Measurements from ENCODE around the gene MAMDC2. TPM values are rescaled to one million over a fixed set of nuclear protein-coding genes. Genes with fewer than 3 reads are reported as not detected.

MAMDC2 gene
- total RNA-seq, 1 experiment from 2014 or later: 4.6 TPM

DNA sequence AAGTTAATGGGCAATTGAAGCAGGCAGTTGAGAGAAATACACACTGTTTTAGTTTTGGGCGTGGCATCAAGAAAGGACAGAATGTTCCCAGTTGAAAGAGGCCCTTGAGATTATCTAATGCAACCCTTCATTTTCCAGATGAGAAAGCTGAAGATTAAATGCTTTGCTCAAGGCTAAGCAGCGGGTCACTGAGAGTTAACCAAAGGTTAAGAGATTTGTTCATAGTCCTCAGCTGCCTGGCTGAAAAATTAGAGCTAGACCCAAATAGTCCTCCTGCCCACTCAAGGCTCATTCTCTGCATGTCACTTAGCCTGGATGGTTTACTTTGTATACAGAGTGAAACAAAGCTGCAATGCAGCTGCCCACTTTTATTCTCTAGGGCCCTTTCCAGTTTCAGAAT, 46.7 kb upstream of the MAMDC2 start:
- Histone ChIP-seq H2BK15ac (ENCODE audit: low read depth, low read length) (no peak overlapping the region), H3K56ac (ENCODE audit: insufficient read length, low read depth, low read length) (no peak overlapping the region), H2BK12ac (ENCODE audit: insufficient read length, low read depth, low read length) (no peak overlapping the region), H3K14ac (ENCODE audit: insufficient read depth, low read length) (no peak overlapping the region), H3K27ac (ENCODE audit: insufficient read length, low read depth, low read length) (no peak overlapping the region), H3K4me2 (ENCODE audit: insufficient read depth, insufficient read length, low read length) (no peak overlapping the region), H3K9me3 (ENCODE audit: control insufficient read depth, low read depth, low read length) (no peaks in the 10 kb centered on the region), H3K79me1 (ENCODE audit: insufficient read depth, low read depth, low read length, poor library complexity, severe bottlenecking) (no peaks in the 10 kb centered on the region), H2BK5ac (ENCODE audit: insufficient read length, low read length) (no peak overlapping the region), H3T11ph (ENCODE audit: low read length) (no peak overlapping the region), H4K5ac (ENCODE audit: insufficient read length, low read depth, low read length) (no peak overlapping the region), H3K4ac (ENCODE audit: low read depth, low read length) (no peak overlapping the region), H4K8ac (replicated peaks; ENCODE audit: insufficient read length, low read depth, low read length) (no peak overlapping the region), H2BK20ac (ENCODE audit: low read depth, low read length, poor library complexity, severe bottlenecking) (no peak overlapping the region), H3K18ac (ENCODE audit: insufficient read length, low read depth, low read length) (no peak overlapping the region), H2AFZ (ENCODE audit: low read length) (no peak overlapping the region), H4K91ac (ENCODE audit: insufficient read length, low read depth, low read length) (no peak overlapping the region), H3K23ac (ENCODE audit: insufficient read length, low read depth, low read length) (no peak overlapping the region), H3K9ac (ENCODE audit: extremely low read depth, insufficient read length, low read length) (no peak overlapping the region), H3K23me2 (ENCODE audit: insufficient read length, low read depth, low read length, poor library complexity, severe bottlenecking) (no peaks in the 10 kb centered on the region), H2BK120ac (ENCODE audit: low read depth, low read length, poor library complexity, severe bottlenecking) (no peak overlapping the region), H4K20me1 (ENCODE audit: control insufficient read depth, insufficient read depth, insufficient read length) (no peaks in the 10 kb centered on the region), H2AK5ac (ENCODE audit: insufficient read length, low read length) (no peak overlapping the region), H3K79me2 (ENCODE audit: insufficient read depth, low read length) (no peaks in the 10 kb centered on the region), H3K27me3 (ENCODE audit: insufficient read depth, low read length) (no peaks in the 10 kb centered on the region), H3K4me1 (ENCODE audit: insufficient read depth, low read length) (peaks cover 8% of the 10 kb centered on the region; the same call in 1 of the 2 replicates)
- Mint-ChIP-seq H3K27me3 (ENCODE audit: low read depth) (no peaks in the 10 kb centered on the region), H3K4me1 (peaks cover 11 to 18% of the 10 kb centered on the region in 2 experiments), H3K36me3 (ENCODE audit: insufficient read depth in 1 of 3, low read depth in 3 of 3) (peaks cover 0 to 7% (median 0%) of the 10 kb centered on the region in 3 experiments; a peak in 2 of 7 replicates), H3K9me3 (peaks cover 0 to 5% of the 10 kb centered on the region in 2 experiments; a peak in 2 of 5 replicates), H3K27ac (no peak overlapping the region), H3K4me3 (no peak overlapping the region)
- TF ChIP-seq, protein P1, sequence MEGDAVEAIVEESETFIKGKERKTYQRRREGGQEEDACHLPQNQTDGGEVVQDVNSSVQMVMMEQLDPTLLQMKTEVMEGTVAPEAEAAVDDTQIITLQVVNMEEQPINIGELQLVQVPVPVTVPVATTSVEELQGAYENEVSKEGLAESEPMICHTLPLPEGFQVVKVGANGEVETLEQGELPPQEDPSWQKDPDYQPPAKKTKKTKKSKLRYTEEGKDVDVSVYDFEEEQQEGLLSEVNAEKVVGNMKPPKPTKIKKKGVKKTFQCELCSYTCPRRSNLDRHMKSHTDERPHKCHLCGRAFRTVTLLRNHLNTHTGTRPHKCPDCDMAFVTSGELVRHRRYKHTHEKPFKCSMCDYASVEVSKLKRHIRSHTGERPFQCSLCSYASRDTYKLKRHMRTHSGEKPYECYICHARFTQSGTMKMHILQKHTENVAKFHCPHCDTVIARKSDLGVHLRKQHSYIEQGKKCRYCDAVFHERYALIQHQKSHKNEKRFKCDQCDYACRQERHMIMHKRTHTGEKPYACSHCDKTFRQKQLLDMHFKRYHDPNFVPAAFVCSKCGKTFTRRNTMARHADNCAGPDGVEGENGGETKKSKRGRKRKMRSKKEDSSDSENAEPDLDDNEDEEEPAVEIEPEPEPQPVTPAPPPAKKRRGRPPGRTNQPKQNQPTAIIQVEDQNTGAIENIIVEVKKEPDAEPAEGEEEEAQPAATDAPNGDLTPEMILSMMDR (conservative IDR thresholded peaks at IDR 0.05): no peak
- no peak for DNase-seq
- no CpG with 5 or more reads among the region's 2 CpGs for WGBS (ENCODE audit: extremely low coverage, insufficient read length, low lambda C conversion rate)
